ENCODE data around the gene GALNT17. TPM values are rescaled to one million over a fixed set of nuclear protein-coding genes. Genes with fewer than 3 reads are reported as not detected.
A peak's percentile ranks its signal among the peaks of the same experiment; 100 is the strongest.

The GALNT17 gene
- total RNA-seq, 2 donors from 2014 or later = 0.82 to 4.0 TPM

GRCh38 chr7:71236230-71237105, 104.5 kb downstream of the GALNT17 start:
- no peak overlapping the region for H3K27ac ChIP-seq
- no peaks in the 10 kb centered on the region for H3K9me3 ChIP-seq
- peaks cover 0 to 10% of the 10 kb centered on the region in 2 donors for H3K4me1 ChIP-seq
- no peaks in the 10 kb centered on the region for H3K27me3 ChIP-seq
- no peak for DNase-seq (ENCODE audit: low spot score)
- TF ChIP-seq, protein P1, sequence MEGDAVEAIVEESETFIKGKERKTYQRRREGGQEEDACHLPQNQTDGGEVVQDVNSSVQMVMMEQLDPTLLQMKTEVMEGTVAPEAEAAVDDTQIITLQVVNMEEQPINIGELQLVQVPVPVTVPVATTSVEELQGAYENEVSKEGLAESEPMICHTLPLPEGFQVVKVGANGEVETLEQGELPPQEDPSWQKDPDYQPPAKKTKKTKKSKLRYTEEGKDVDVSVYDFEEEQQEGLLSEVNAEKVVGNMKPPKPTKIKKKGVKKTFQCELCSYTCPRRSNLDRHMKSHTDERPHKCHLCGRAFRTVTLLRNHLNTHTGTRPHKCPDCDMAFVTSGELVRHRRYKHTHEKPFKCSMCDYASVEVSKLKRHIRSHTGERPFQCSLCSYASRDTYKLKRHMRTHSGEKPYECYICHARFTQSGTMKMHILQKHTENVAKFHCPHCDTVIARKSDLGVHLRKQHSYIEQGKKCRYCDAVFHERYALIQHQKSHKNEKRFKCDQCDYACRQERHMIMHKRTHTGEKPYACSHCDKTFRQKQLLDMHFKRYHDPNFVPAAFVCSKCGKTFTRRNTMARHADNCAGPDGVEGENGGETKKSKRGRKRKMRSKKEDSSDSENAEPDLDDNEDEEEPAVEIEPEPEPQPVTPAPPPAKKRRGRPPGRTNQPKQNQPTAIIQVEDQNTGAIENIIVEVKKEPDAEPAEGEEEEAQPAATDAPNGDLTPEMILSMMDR (IDR thresholded peaks at IDR 0.05) = no peak
- H3K36me3 ChIP-seq = no peaks in the 10 kb centered on the region
- H3K4me3 ChIP-seq = no peak overlapping the region

DNA sequence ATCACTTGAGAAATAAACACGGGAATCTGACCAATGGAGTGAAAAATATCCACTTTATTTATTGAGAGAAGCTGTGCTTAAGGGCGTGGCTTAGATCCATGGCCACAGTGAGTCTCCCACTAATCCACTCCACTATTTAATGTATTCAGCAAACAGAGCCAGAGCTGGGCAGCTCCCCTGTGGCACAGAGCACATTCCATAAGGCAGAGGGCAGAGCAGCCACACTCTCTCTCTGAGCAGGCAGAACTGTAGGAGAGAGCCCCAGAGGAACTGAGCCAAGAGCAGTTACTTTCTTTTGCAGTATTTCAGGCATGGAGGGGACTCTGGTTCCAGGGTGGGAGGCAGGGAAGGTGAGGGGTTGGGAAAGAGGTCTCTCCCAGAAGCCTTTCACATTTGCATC, 106.0 kb downstream of the GALNT17 start:
- no peak for DNase-seq (ENCODE audit: low spot score)
- Histone ChIP-seq H3K4me1 (peaks cover 0 to 10% of the 10 kb centered on the region in 2 donors), H3K27me3 (no peaks in the 10 kb centered on the region), H3K9me3 (no peaks in the 10 kb centered on the region), H3K4me3 (no peak overlapping the region), H3K36me3 (no peaks in the 10 kb centered on the region), H3K27ac (no peak overlapping the region)
- TF ChIP-seq, protein P1 (IDR thresholded peaks at IDR 0.05) = peak in 1 of 2 donors; percentile 57

DNA sequence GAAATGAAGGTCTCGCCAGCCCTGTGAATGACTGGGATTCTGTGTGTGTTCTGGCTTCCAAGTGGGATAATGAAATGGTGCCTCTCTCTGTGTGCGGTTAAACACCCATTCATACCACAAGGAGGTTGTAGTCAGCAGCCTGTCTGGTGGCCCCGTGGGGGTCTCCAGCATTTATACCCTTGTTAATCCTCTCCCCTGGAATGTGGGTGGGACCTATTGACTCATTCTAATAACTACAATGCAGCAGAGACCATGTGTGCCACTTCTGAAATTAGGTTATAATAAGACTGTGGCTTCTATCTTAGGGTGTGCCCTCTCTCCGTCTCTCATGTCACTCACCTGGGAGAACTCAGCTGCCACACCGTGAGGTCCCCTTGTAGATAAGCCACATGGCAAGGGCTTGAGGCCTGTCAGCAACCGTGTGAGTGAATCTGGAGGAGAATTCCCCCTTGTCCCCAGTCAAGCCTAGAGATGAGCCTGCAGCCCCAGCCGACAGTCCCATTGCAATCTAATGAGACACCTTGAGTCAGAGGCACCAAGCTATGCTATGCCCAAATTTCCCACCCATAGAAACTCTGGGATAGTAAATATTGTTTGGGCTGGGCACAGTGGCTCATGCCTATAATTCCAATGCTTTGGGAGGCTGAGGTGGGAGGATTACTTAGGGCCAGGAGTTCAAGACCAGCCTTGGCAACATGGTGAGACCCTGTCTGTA, 106.8 kb downstream of the GALNT17 start:
- no peak overlapping the region for H3K4me3 ChIP-seq
- H3K4me1 ChIP-seq = peaks cover 0 to 10% of the 10 kb centered on the region in 2 donors
- H3K9me3 ChIP-seq = no peaks in the 10 kb centered on the region
- no peaks in the 10 kb centered on the region for H3K27me3 ChIP-seq
- H3K27ac ChIP-seq = peak overlapping the region; percentile 55 to 65
- TF ChIP-seq, protein P1 (IDR thresholded peaks at IDR 0.05) = no peak
- no peak for DNase-seq (ENCODE audit: low spot score)
- H3K36me3 ChIP-seq = no peaks in the 10 kb centered on the region

DNA sequence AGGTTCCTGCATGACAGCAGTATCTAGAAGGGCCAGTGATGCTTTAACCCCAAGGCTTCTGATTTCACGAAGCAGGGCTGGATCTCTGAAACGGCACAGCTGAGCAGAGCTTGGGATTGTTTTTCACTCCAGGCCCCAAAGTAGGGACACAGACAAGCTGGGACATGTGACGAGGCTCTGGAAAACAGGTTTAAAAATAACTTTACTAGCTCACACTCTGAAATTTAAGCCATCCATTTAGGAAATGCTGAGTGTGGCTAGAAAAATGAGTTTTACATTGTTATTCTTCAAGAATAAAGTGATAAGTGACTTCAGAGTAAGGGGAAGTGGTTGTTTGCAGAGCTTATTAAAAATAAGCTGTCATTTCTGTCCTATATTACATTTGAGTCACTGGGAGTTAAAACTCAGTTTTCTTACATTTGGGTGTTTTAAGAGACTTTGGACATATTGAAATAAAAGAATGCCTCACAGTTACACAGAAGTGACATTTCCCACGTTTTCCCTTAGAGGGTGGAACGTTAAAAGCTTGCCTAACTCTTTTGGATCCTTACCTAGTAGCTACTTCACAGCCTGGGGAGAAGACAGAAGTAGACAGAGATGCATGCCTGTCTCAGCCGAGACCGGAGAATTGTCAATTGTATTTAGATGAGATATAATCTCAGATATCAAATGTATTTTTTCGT, 107.8 kb downstream of the GALNT17 start:
- H3K27ac ChIP-seq = peak overlapping the region; percentile 55 to 65
- H3K4me3 ChIP-seq = no peak overlapping the region
- no peaks in the 10 kb centered on the region for H3K9me3 ChIP-seq
- no peak for DNase-seq (ENCODE audit: low spot score)
- H3K4me1 ChIP-seq = peaks cover 0 to 10% of the 10 kb centered on the region in 2 donors
- H3K27me3 ChIP-seq = no peaks in the 10 kb centered on the region
- TF ChIP-seq, protein P1 (IDR thresholded peaks at IDR 0.05) = no peak
- H3K36me3 ChIP-seq = no peaks in the 10 kb centered on the region

- H3K4me1 ChIP-seq = peaks cover 0 to 8% of the 10 kb centered on the region in 2 donors
- no peaks in the 10 kb centered on the region for H3K27me3 ChIP-seq
- H3K9me3 ChIP-seq = no peaks in the 10 kb centered on the region
- no peaks in the 10 kb centered on the region for H3K36me3 ChIP-seq
- H3K27ac ChIP-seq = no peak overlapping the region
- TF ChIP-seq, protein P1 (IDR thresholded peaks at IDR 0.05) = no peak
- DNase-seq (ENCODE audit: low spot score) = no peak
- no peak overlapping the region for H3K4me3 ChIP-seq
Observed at GRCh38 chr7:71243736-71244410, 111.9 kb downstream of the GALNT17 start.
